Body of pancreas (tissue), 4 donors: Measurements from ENCODE around the gene GNS.

Experiments
- POLR2A ChIP-seq, 3 donors: fragments of 450-650 bp; IDR thresholded peaks; one replicate each; pipeline ENCODE4 v1.6.1; 2016; ENCODE audit warnings: antibody characterized with exemption in 3 of 3, mild to moderate bottlenecking in 2 of 3
- TF ChIP-seq, protein P1 (sequence below), 7 experiments: fragments of 450-650 bp in 4 of 7; fragments of 200-600 bp in 3 of 7; sonication (generic) in 3 of 7; IDR thresholded peaks; one replicate each; pipeline ENCODE4 v1.5.1; 2016 to 2019; ENCODE audit warnings: antibody characterized with exemption in 7 of 7

DNA sequence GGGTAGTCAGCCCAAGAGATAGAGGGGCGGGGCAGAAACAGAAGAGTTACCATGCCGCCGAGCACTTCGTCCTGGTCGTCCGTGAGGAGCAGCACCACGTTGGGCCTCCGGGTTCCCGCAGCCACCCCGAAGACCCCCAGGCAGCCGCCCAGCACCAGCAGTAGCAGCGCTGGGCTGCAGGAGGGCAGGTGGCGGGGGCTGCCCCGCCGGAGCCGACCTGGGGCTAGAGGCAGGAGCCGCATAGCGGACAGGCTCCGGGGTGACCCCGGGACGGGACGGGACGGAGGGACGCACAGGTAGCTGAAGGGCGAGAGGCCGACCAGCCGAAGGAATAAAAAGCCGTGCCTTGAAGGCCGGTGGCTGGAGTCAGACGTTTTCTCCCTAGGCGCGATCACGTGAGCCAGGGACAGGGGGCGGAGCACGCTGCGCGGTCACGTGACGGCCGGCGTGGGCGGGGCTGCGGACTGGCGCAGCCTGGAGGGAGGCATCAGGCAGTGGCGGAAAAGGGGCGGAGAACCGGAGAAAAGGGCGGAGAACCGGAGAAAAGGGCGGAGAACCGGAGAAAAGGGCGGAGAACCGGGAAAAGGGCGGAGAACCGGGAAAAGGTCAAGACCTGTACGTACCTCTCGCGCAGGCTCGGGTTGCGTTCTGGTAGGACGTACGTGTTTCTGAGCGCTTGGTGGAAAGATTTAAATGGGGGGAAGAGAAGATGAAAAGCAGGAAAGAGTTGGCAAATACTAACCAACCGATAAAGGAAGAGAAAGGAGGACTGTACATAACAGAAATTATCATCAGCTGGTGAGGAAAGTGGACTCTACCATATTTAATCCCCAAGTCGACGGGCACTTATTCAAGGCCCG, at the start of gene GNS:
- TF ChIP-seq, protein P1, sequence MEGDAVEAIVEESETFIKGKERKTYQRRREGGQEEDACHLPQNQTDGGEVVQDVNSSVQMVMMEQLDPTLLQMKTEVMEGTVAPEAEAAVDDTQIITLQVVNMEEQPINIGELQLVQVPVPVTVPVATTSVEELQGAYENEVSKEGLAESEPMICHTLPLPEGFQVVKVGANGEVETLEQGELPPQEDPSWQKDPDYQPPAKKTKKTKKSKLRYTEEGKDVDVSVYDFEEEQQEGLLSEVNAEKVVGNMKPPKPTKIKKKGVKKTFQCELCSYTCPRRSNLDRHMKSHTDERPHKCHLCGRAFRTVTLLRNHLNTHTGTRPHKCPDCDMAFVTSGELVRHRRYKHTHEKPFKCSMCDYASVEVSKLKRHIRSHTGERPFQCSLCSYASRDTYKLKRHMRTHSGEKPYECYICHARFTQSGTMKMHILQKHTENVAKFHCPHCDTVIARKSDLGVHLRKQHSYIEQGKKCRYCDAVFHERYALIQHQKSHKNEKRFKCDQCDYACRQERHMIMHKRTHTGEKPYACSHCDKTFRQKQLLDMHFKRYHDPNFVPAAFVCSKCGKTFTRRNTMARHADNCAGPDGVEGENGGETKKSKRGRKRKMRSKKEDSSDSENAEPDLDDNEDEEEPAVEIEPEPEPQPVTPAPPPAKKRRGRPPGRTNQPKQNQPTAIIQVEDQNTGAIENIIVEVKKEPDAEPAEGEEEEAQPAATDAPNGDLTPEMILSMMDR (IDR thresholded peaks at IDR 0.05): peak in 1 of 7 experiments; percentile 25
- TF ChIP-seq POLR2A (IDR thresholded peaks at IDR 0.05): peak in 2 of 3 donors; percentile 68 to 70
